ENCODE data around the gene TMEM50A. TPM values are rescaled to one million over a fixed set of nuclear protein-coding genes. Genes with fewer than 3 reads are reported as not detected.

TMEM50A gene
- total and polyA plus RNA-seq, 2 donors (not counting 3 experiments of a cell fraction or from before 2014, with no cell fraction given) = 125 to 140 TPM

- no peaks in the 10 kb centered on the region for H3K27me3 ChIP-seq (ENCODE audit: control insufficient read depth in 2 of 2, insufficient read depth in 2 of 2, low read length in 2 of 2)
- peaks cover 2 to 8% of the 10 kb centered on the region in 2 experiments for H3K36me3 ChIP-seq (ENCODE audit: control insufficient read depth in 2 of 2, extremely low read depth in 1 of 2, insufficient read depth in 2 of 2, low read length in 2 of 2)
- H3K4me1 ChIP-seq (ENCODE audit: control insufficient read depth, extremely low read depth, insufficient read depth, low read length) = peaks cover 19% of the 10 kb centered on the region
- peak overlapping the region; percentile 78 for H3K27ac ChIP-seq (ENCODE audit: insufficient read depth, low read depth, low read length)
- BruUV-seq (replicated peaks) = no TSS peak
- CTCF ChIA-PET = no interaction called here
- H3K4me3 ChIP-seq (replicated peaks in 1 of 3; ENCODE audit: insufficient read depth in 1 of 3, low read depth in 1 of 3, low read length in 3 of 3) = no peak overlapping the region
- DNase-seq (ENCODE audit: low read depth, low spot score) = peak; percentile 66
- no peak overlapping the region for H2AFZ ChIP-seq (ENCODE audit: low read depth, low read length)
- peak overlapping the region; percentile 73 for H3K4me2 ChIP-seq (ENCODE audit: insufficient read depth, low read length)
- intact Hi-C loops (cut with micrococcal nuclease) = no loop called here
- POLR2A ChIA-PET = no interaction called here
- dilution Hi-C loops (cut with MboI; ENCODE audit: extremely low pct_ligation_motif_present, low sequenced_read_pairs) = no loop called here
- peaks cover 4% of the 10 kb centered on the region for H3K9me1 ChIP-seq (replicated peaks; ENCODE audit: control insufficient read depth, extremely low read depth, insufficient read depth, low read length)
- TF ChIP-seq FOS (IDR thresholded peaks at IDR 0.05; ENCODE audit: borderline replicate concordance, insufficient read depth, low read length) = peak; percentile 85
- no peak for TF ChIP-seq POLR2AphosphoS5 (IDR thresholded peaks at IDR 0.05; ENCODE audit: insufficient read depth, low read depth, low read length)
- peak; percentile 87 for TF ChIP-seq MAX (IDR thresholded peaks at IDR 0.05; ENCODE audit: insufficient read depth, insufficient read length)
- TF ChIP-seq MYC (IDR thresholded peaks at IDR 0.05; ENCODE audit: low read depth, low read length) = peak; percentile 74
- peak; percentile 68 for TF ChIP-seq JUN (IDR thresholded peaks at IDR 0.05; ENCODE audit: borderline replicate concordance, insufficient read depth, insufficient read length, low read depth)
- no peak overlapping the region for H3K9ac ChIP-seq (replicated peaks; ENCODE audit: extremely low read depth, insufficient read depth, low read length)
- H3K9me3 ChIP-seq (replicated peaks; ENCODE audit: control insufficient read depth, insufficient read depth, low read length) = no peaks in the 10 kb centered on the region
- peak; percentile 84 for FAIRE-seq
- no peaks in the 10 kb centered on the region for H4K20me1 ChIP-seq (replicated peaks; ENCODE audit: control insufficient read depth, extremely low read depth, insufficient read depth, low read length)
- H3K79me2 ChIP-seq (ENCODE audit: control insufficient read depth, insufficient read depth, low read length) = no peaks in the 10 kb centered on the region
These were observed 22.8 kb downstream of the TMEM50A start for GRCh38 chr1:25360596-25361581.

- Histone ChIP-seq H3K9me1 (replicated peaks; ENCODE audit: control insufficient read depth, extremely low read depth, insufficient read depth, low read length) (peaks cover 4% of the 10 kb centered on the region), H2AFZ (ENCODE audit: low read depth, low read length) (no peak overlapping the region), H3K9me3 (replicated peaks; ENCODE audit: control insufficient read depth, insufficient read depth, low read length) (no peaks in the 10 kb centered on the region), H3K79me2 (ENCODE audit: control insufficient read depth, insufficient read depth, low read length) (no peaks in the 10 kb centered on the region), H3K27ac (ENCODE audit: insufficient read depth, low read depth, low read length) (peak overlapping the region; percentile 78), H4K20me1 (replicated peaks; ENCODE audit: control insufficient read depth, extremely low read depth, insufficient read depth, low read length) (no peaks in the 10 kb centered on the region), H3K4me3 (replicated peaks in 1 of 3; ENCODE audit: insufficient read depth in 1 of 3, low read depth in 1 of 3, low read length in 3 of 3) (no peak overlapping the region), H3K4me1 (ENCODE audit: control insufficient read depth, extremely low read depth, insufficient read depth, low read length) (peaks cover 19% of the 10 kb centered on the region), H3K4me2 (ENCODE audit: insufficient read depth, low read length) (peak overlapping the region; percentile 73), H3K9ac (replicated peaks; ENCODE audit: extremely low read depth, insufficient read depth, low read length) (no peak overlapping the region), H3K27me3 (ENCODE audit: control insufficient read depth in 2 of 2, insufficient read depth in 2 of 2, low read length in 2 of 2) (no peaks in the 10 kb centered on the region), H3K36me3 (ENCODE audit: control insufficient read depth in 2 of 2, extremely low read depth in 1 of 2, insufficient read depth in 2 of 2, low read length in 2 of 2) (peaks cover 2 to 4% of the 10 kb centered on the region in 2 experiments)
- TF ChIP-seq MAX (IDR thresholded peaks at IDR 0.05; ENCODE audit: insufficient read depth, insufficient read length) (no peak), POLR2AphosphoS5 (IDR thresholded peaks at IDR 0.05; ENCODE audit: insufficient read depth, low read depth, low read length) (no peak), MYC (IDR thresholded peaks at IDR 0.05; ENCODE audit: low read depth, low read length) (no peak), GATA2 (IDR thresholded peaks at IDR 0.05; ENCODE audit: insufficient read depth, insufficient read length, low read depth, low read length) (no peak), EZH2 (IDR thresholded peaks at IDR 0.05; ENCODE audit: borderline replicate concordance, low read depth, low read length, severe bottlenecking) (no peak), CTCF (IDR thresholded peaks at IDR 0.05; ENCODE audit: extremely low read depth in 1 of 2, insufficient read depth in 1 of 2, low read depth in 1 of 2, low read length in 2 of 2) (no peak), FOS (IDR thresholded peaks at IDR 0.05; ENCODE audit: borderline replicate concordance, insufficient read depth, low read length) (no peak), JUN (IDR thresholded peaks at IDR 0.05; ENCODE audit: borderline replicate concordance, insufficient read depth, insufficient read length, low read depth) (no peak), POLR2A (IDR thresholded peaks at IDR 0.05; ENCODE audit: low read depth, low read length) (no peak)
- ChIA-PET CTCF (no interaction called here), POLR2A (no interaction called here)
- BruUV-seq (replicated peaks) = TSS peak; percentile 50
- no peak for FAIRE-seq
- intact Hi-C loops (cut with micrococcal nuclease) = no loop called here
- dilution Hi-C loops (cut with MboI; ENCODE audit: extremely low pct_ligation_motif_present, low sequenced_read_pairs) = no loop called here
- DNase-seq (ENCODE audit: low read depth, low spot score) = peak; percentile 65
These were observed 23.8 kb downstream of the TMEM50A start for GRCh38 chr1:25361901-25362300.

Data from endothelial cell of umbilical vein (primary cell).